Non-pigmented ciliary epithelial cell (primary cell): ENCODE data around the gene ABCC3.

Experiments
- DNase-seq: peaks from one replicate; pipeline ENCODE4 v3.0.0-alpha.2; 2010; ENCODE audit warnings: low read depth

Gene ABCC3, protein sequence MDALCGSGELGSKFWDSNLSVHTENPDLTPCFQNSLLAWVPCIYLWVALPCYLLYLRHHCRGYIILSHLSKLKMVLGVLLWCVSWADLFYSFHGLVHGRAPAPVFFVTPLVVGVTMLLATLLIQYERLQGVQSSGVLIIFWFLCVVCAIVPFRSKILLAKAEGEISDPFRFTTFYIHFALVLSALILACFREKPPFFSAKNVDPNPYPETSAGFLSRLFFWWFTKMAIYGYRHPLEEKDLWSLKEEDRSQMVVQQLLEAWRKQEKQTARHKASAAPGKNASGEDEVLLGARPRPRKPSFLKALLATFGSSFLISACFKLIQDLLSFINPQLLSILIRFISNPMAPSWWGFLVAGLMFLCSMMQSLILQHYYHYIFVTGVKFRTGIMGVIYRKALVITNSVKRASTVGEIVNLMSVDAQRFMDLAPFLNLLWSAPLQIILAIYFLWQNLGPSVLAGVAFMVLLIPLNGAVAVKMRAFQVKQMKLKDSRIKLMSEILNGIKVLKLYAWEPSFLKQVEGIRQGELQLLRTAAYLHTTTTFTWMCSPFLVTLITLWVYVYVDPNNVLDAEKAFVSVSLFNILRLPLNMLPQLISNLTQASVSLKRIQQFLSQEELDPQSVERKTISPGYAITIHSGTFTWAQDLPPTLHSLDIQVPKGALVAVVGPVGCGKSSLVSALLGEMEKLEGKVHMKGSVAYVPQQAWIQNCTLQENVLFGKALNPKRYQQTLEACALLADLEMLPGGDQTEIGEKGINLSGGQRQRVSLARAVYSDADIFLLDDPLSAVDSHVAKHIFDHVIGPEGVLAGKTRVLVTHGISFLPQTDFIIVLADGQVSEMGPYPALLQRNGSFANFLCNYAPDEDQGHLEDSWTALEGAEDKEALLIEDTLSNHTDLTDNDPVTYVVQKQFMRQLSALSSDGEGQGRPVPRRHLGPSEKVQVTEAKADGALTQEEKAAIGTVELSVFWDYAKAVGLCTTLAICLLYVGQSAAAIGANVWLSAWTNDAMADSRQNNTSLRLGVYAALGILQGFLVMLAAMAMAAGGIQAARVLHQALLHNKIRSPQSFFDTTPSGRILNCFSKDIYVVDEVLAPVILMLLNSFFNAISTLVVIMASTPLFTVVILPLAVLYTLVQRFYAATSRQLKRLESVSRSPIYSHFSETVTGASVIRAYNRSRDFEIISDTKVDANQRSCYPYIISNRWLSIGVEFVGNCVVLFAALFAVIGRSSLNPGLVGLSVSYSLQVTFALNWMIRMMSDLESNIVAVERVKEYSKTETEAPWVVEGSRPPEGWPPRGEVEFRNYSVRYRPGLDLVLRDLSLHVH (N-terminal part only)

DNA sequence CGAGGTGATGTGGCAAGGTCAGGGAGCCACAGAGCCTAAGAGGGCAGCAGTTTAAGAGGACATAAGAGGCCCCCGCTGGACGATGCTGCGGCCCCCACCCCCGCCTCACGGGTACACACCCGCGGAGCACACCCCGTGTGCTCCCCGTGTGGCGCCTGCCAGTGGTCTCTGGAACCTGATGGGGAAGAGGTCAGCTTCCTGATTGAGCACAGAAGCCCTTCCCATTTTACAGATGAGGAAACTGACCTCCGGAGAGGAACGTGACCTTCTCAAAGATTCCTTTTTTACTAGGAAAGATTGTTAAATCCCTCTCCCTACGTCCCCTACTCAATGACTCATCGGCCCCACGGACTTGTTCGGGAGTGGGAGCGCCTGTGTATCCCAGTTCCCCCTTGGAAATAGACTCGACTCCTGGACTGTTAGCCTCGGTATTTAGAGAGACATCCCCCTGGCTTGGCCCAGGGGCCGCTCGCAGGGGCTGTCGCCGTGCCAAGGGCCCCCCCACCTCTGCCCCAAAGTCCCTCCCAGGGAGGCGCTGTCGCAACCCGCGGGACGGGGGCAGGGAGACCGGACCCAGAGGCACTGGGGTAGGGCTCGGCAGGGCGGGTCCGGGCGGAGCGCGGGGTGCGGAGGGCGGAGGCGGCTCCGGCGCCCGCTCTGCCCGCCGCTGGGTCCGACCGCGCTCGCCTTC lies at the start of gene ABCC3:
TSS of gene ABCC3 (plus strand) at position 658 of the 691 bp plus-strand sequence. CDS start 56 bp downstream, outside the sequence.
- DNase-seq: no peak

DNA sequence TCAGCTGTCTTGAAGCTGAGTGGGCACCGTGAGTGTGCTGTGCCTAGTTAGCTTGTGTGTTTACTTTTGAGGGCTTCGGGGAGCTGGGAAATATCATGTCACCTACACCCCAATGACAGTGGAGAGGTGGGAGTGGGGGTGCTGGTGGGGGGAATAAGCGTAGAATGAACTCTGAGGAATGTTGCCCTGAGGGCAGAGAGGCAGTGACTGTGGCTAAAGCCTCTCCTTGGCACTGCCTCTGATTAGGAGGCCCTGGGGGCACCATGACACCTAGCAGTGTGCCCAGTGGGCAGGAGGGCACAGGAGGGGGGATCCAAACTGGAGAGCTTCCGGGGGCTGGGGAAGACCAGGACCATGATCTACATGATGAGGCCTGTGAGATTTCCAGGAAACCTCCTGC lies 49.3 kb upstream of the ABCC3 start:
- no peak for DNase-seq

DNA sequence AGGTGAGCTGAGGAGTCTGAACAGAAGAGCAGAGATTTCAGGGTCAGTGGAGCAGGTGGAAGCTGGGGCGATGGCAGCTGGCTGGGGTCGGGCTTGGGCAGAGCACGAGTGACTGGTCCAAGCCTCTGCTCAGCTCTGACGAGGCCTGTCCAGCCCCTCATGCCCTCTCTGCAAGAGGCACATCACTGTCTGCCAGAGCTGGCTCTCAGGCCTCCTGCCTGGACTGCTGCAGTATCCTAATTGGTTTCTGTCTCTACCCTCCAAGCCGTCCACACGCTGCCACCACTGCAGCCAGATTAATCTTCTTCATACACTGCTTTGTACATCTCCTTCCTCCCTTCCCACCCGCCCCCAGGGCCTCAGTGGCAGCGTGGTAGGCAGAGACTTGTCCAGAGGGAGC lies 48.8 kb upstream of the ABCC3 start:
- no peak for DNase-seq

DNA sequence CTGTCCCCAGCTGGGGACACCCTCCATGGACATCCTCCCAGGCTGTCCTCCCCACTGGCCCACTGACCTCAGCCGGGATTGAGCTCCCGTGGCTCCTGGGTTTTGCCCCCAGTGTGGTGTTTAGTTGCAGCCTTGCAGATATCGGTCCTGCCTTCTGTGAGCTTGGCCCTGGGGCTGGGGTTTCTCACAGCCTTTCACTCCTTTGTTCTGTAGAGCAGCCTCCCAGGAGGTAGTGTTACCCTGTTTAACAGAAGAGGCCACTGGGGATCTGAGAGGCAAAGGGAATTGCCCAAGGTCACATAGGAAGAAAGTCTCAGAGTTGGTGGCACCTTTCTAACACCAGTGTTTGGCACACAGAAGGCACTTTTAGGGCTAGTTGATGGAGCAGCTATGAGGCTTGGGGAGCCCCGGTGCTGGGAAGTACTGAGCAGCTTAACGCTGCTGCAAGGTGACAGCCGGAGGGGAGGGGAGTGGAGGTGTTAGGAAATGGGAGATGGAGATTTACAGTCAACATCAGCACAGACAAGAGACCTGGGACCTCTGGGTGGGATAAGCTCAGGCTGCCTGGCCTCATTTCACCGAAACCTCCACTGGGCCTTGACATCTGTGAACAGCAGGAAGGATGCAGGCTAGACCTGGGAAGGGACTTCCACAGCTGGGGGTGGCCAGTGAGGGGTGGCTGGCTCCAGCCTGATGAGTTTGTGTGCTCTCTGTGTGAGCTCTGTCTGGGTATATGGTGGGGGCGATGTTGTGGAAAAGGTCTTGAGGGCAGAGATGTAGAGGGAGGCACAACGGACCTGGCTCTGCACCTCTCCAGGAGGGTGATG lies 48.0 kb upstream of the ABCC3 start:
- no peak for DNase-seq

DNA sequence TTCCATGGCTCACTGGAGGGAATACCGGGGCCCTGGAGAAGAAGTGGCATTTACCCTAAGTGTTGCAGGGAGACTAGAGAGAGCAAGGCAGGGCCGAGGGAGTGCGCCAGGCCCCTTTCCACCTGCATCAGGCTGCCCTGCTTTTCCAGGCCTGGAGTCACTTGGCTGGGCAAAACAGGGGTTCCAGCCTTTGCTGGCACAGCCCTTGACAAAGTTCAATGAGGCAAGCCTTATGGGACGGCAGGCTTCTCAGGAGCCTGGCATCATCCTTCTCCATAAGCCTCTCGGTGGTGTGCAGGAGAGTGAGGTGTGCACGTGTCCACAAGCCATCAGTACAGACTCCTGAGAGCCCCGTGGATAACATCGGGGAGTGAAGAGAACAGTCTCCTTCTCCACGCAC lies 47.1 kb upstream of the ABCC3 start:
- no peak for DNase-seq

DNA sequence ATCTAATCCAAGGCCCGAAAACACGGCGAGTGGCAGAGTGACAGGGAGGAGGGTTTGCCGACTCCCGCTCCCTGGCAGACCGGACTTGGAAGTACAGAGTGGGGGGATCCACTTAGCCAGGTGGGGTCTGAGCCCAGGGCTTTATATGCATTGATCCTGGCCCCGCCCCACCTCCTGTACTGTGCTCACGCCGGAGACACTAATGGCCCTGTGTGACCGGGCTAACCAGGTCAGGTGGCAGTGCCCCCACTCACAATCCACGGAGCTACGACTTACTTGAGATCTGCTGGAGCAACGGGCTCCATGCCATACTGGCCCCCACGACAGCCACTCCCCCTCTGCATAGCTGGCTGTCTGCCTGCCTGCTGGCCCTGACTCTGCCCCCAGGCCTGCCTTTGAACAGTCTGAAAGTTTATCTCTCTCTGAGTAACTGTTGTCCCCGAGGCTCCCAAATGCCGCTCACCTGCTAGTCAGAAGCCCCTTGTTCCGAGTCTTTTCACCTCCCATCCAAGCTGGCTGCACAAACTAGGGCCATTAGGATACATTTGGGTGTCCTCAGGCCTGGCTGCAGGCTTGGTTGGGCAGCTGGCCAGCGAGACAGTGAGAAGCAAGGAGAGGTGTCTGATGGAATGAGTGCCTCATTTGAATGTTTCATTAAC lies 46.2 kb upstream of the ABCC3 start:
- no peak for DNase-seq

DNA sequence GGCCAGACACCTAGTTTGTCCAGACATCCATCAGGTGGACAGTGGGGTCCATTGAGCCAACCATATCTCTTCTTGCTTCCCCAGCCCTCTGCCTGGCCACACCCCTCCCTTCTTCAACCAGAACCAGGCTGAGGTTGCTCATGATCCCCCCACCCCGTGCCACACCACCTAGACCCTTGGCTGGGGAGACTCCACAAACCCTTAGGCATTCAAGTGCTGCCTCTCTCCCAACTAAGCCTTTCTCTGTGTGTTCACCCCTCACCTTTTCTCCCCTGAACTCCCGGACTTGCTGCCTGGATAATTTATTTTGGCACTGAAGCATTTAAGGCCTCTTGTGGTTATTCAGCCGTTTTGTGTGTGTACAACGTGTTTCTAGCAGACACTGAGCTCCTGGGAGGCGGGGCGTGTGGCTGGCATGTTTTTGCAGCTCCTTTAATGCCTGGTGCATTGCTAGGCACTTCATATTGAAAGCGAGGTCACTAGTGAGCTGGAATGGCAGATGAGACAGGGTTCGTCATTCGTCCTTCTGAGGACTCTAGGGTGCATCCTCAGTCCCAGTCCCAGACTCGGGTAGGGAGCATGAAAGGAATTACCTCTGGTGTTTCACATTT lies 45.5 kb upstream of the ABCC3 start:
- no peak for DNase-seq

DNA sequence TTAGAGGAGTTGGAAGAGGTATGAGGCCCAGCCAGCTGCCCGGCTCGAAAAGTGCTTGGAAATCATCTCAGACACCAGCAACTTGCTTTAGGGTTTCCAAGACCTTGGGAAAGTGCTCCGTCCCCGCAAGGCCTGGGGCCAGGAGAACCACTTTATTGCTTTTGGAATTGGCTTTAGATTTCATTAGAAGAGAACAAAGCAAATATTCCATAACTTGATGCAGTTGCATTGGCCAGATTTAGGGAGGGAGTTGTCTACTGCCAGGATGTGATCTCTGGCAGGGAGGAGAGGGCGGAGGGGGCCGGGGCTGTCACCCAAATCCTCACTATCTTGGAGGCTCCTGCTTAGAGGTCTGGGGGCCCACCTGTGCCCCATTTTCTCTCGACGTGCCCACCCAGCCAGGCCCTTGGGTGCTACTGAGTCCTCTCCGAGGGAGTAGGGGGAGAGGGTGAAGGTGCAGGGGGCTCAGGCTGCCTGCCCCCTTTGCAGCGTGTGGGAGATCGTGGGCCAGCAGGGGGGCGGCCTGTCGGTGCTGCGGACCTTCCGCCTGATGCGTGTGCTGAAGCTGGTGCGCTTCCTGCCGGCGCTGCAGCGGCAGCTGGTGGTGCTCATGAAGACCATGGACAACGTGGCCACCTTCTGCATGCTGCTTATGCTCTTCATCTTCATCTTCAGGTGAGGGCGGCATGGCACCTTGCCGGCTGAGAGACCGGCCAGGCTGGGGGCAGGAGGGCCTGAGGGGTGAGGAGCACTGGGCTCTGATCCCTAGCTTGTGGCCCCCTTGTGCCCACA lies 43.5 kb upstream of the ABCC3 start:
- DNase-seq: no peak

DNA sequence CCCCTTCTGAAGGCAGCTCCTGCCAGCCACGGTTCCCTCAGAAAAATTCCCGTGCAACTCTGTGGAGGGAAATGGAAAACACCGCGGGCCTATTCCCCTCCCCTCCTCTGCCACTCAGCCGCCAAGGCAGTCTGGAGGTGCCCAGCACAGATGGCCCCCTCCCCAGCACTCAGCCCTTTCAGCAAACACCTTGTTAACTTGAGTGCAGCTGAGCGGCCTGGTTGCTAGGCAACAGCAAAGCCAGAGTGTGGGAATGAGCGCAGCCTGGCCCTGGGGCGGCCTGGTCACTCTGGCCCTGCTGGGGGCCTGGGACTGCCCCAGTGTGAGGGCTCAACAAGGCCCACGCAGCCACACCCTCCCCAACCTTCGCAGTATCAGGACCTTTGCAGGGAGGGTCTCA lies 41.4 kb upstream of the ABCC3 start:
- DNase-seq: no peak

DNA sequence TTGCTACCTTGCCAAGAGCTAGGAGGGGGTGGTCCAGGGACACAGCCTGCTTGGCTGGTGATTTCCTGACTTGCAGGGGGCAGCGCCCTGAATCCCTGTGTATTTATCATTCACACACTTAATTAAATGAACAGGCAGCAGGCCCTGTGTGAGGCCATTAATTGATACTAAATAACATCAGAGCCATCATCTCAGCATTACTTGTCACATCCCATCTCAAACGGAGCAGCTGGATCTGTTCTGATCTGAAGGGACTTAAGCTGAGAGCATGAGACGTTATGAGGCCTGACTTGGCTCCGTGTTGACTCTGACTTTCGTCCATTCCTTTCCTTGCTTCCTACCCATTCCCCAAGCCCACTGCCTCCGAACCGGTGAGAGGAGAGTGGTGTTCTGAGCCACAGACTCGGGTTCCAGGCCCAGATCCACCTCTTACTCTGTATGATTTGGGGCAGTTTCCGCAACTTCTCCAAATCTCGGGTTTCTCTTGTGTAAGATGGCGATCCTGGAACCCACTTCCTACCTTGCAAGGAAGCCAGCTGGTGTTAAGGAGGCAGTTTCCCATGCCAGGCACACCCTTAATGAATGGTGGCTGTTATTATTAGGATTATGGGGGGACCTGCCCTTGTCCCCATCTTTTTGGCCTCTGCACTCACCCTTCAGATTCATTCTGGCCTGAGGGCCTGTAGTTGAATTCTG lies 40.4 kb upstream of the ABCC3 start:
- no peak for DNase-seq

DNA sequence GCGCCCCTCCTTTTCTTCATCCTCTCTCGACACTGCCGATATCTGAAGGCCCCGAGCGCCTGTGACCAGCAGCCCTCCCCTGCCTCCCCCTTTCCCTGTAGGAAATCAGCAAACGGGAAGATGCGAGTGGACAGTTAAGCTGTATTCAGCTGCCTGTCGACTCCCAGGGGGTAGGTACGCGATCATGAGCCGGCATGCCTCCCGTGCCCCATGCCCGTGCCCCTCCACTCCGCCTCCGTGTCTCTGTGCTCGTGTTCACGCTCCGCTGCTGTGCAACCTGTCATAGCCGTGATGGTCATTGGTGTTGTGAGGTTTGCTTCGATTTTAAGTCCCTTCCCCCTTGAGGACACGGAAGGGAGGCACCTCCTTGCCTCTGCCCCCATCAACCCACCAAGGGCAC lies 39.8 kb upstream of the ABCC3 start:
- DNase-seq: no peak

DNA sequence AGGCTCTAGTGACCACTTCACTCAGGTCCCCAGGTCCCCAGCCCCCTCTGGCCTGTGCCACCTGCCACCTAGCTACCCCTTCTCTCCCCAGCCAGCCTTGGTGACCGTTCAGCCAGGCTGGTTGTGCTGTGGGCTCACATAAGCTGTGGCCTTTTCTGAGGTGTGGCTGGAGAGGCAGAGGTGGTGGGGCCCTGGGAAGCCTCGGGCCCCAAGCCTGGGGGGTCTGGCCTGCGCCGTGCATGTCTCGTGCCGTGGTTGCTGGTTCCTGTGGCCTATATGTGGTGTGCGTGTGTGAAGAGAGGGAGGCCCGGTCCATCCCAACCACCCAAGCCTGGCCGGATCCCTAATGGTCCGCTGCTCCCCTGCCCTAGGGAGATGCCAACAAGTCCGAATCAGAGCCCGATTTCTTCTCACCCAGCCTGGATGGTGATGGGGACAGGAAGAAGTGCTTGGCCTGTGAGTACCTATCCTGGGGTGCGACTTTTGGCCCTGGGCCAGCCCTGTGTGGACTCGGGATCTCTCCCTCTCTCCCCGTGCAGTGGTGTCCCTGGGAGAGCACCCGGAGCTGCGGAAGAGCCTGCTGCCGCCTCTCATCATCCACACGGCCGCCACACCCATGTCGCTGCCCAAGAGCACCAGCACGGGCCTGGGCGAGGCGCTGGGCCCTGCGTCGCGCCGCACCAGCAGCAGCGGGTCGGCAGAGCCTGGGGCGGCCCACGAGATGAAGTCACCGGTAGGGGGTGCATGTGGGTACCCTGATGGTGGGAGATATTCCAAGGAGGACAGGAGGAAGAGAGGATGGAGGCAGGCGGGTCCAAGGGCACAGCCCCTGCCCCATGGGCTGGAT lies 38.3 kb upstream of the ABCC3 start:
- no peak for DNase-seq

DNA sequence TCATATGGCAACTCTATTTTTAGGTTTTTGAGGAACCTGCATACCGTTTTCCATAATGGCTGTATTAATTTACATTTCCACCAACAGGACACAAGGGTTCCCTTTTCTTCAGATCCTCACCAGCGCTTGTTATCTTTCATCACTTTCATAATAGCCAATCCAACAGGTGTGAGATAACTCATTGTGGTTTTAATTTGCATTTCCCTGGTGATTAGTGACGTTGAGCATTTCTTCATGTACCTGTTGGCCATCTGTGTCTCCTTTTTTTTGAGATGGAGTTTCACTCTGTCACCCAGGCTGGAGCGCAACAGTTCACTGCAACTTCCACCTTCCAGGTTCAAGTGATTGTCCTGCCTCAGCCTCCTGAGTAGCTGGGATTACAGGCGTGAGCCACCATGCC lies 36.2 kb upstream of the ABCC3 start:
- no peak for DNase-seq

DNA sequence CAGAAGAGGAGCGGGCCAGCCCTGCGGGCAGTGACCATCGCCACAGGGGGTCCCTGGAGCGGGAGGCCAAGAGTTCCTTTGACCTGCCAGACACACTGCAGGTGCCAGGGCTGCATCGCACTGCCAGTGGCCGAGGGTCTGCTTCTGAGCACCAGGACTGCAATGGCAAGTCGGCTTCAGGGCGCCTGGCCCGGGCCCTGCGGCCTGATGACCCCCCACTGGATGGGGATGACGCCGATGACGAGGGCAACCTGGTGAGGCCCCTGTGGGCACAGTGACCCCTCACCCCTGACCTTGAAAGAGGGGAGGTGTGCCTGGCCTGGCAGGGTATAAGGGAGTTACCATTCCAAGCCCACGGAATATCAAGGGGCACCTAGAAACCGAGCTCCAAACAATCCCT lies 35.1 kb upstream of the ABCC3 start:
- DNase-seq: no peak

DNA sequence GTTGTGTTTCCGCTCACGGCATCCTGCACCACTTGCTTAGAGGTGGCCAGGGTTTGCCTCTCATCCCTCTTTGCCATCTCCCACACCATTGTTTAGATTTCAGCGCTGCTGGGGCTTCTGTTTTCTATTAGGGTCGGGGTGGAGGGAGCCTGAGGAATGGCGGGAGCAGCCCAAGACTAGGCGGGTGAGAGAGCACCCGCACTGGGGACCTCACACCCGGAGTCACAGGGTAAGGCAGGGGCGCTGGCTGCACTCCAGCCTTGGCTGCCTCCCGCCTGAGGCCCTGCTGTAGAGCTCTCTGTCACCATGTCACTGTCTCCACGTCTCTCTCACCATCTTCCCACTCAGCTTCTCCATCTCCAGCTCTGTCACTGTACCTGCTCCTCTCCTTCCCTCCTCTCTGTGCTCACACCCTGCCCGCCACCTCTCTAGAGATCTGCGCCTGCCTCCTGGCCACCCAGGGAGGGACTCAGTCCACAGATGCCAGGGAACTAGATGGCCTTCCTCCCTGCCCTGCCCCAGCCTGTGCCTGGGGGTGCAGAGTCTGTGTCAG lies 32.8 kb upstream of the ABCC3 start:
- no peak for DNase-seq

DNA sequence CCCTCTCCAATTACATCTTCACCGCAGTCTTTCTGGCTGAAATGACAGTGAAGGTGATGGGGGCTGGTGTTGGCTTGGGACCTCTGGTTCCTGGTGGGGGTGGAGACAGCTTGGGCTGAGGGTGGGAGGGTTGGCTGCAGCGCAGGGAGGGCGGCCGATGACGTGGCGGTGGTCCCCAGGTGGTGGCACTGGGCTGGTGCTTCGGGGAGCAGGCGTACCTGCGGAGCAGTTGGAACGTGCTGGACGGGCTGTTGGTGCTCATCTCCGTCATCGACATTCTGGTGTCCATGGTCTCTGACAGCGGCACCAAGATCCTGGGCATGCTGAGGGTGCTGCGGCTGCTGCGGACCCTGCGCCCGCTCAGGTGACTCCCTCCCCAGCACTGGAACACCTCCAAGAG lies 31.8 kb upstream of the ABCC3 start:
- DNase-seq: no peak

DNA sequence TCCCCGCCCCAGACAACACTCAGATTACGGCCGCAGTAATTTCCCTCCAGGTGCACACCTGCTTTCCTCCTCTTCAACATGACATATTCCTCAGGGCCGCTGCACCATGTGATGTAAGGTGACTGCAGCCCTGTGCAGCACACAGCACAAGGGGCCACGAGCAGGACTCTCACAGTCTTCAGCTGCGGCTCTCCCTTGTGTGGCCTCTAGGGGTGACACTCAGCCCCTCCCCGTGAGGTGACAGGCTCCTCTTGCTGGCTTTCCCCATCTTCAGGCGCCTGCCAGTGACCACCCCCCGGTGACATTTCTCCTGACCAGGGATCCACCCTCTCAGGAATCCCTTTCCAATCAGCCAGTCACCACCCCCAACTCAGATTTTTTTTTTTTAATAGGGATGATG lies 31.3 kb upstream of the ABCC3 start:
- DNase-seq: no peak
